Myocyte (in vitro differentiated cells): ENCODE results near the gene NOL8. TPM values are rescaled to one million over a fixed set of nuclear protein-coding genes. Genes with fewer than 3 reads are reported as not detected.

ENCODE experiments used
- DNase-seq: peaks from one replicate; pipeline ENCODE4 v3.0.0-alpha.2; 2012; ENCODE audit warnings: low read depth
- microRNA-seq: library from miRNA; unstranded; fragments of <30 nt; microRNA quantifications from one replicate; pipeline ENCODE4, GENCODE V29; 2016
- total RNA-seq: library from RNA; depleted of rRNA; stranded (reverse); fragments of >200 nt; gene quantifications from 2 replicates; pipeline ENCODE4 v1.2.3, GENCODE V29; 2014

Gene NOL8
- total RNA-seq, 1 donor from 2014 or later: 25.2 TPM

DNA sequence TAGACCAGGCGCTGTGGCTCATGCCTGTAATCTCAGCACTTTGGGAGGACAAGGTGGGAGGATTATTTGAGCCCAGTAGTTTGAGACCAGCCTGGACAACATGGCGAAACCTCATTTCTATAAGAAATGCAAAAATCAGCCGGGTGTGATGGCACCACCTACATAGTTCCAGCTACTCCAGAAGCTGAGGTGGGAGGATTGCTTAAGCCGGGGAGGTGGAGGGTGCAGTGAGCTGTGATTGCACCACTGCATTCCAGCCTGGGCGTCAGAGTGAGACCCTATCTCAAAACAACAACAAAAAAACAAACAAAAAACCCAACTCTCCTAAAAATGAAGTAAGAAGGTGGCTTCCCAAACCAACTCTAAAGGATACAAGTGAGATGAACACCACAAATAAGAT, 54.6 kb downstream of the NOL8 start:
- no peak for DNase-seq

DNA sequence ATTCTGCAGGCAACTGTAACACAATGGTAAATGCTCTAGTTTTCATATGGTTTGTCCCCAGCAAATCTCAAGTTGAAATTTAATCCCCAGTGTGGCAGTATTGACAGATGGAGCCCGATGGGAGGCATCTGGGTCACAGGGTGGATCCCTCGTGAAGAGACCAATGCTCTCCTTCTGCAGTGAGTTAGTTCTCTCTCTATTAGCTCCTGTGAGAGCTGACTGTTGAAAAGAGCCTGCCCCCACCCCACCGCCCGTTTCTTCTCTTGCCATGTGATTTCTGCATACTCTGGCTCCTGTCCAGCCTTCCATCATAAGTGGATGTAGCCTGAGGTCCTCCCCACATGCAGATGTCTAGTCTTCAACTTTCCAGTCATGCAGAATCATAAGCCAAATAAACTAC, 58.7 kb downstream of the NOL8 start:
- DNase-seq: no peak

DNA sequence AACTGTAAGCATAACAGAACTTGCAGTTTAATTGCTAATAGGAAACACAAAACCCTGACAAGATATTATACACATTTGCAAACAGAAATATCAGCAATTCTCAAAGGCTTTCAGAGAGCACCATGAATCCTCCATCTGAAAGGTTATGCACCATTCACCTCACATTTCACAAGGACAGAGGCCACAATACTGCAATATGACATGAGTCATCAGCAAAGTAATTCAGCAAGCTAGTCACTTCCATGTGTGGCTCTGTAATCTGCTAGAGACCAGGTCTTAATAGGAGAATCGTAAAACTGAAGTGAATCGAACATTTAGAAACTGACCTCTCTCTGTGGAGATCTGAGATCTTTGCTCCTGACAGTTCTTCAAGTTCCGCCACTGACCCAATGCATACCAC, 60.0 kb downstream of the NOL8 start:
- no peak for DNase-seq

DNA sequence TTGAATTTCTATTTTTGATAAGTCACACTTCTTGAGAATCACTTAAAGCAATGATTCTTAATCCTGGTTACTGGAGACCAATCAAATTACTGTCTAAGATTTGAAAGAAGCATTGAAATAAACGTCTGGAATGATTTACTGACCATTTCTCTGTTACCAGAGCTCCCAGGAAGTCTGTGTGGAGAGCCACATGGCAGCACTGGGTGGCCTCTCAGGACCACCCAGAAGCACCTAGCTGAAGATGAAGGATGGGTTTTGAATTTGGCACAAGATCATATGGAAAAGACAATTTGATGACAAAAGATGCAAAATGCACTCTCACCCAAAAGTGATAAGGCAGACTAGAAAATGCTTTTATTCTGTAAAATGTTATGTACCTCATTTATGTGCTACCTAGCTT, 62.0 kb downstream of the NOL8 start:
- DNase-seq: no peak

DNA sequence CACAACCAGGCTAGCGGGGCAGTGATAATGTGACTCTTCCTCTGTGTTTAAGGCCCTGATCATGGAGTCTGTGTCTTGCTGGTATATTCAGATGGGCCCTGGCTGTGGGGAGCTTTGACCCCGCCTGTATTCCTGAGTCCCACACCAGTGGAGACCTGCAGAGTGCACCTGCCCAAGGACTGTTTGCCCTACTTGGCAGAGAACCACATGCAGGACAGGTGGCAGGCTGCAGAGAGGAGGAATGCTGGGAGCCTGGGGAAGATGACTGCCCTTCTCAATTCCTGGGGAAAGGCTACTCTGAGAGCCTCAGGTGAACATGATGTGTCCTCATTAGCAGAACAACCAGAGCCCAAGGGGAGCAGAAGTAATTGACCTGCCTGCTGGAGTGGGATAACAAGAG, 67.8 kb downstream of the NOL8 start:
- DNase-seq: no peak

DNA sequence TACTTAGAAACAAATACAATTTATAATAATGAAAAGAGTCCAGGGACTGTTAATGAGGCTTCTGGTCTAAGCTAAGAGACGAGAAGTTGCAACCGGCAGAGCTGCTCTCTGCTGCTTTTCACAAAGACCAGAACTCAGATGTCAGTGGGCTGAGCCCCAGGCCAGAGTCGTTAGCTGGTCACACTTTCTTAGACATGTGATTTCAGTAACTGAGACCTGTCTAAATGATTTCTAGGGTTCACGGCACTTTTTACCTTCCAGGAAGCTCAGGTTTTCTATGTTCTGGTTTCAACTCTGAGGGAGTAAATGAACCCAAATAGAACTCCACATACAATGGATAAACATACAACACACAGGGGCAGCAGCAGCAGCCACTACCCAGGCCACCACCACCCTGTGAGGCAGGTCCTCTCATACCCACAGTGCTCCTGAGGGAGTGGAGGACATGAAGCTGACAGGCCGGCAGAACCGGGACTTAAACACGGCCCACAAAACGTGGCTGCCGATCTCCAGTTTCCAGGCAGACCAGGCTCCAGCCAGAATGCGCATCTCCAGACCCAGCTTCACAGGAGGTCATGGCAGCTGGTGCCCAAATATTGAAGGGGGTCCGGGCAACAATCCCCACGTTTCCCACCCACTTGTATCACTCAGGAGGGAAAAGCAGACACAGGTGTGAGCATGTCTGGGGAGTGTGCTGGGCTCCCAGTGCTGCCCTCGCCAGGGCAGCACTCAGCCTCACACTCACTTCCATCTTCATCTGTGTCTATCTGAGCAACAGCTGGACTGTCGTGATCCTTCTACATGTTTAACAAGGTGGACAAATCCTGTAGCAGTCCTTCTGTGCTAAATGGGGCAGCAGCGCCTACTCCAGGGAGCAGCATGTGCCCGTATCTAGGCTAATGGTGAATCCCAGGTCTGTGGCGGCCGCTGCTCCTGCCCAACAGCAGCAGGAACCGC, 70.5 kb downstream of the NOL8 start:
- no peak for DNase-seq

DNA sequence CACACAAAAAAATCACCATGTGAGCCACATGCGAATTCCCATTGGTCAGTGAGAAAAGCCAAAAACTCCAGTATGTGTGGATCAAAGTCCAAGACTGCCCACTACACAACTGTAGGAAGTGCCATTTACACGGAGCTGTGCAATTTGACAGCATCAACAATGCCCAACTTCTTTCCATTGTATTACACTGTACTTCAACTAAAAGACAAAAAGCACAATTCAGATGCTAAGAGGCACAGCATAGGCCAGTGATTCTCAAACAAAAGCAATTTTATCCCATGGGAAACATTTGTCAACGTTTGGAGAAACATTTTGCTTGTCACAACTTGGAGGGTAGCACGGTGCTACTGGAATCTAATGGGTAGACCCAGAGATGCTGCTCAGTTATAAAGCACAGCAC, 71.5 kb downstream of the NOL8 start:
- DNase-seq: no peak

DNA sequence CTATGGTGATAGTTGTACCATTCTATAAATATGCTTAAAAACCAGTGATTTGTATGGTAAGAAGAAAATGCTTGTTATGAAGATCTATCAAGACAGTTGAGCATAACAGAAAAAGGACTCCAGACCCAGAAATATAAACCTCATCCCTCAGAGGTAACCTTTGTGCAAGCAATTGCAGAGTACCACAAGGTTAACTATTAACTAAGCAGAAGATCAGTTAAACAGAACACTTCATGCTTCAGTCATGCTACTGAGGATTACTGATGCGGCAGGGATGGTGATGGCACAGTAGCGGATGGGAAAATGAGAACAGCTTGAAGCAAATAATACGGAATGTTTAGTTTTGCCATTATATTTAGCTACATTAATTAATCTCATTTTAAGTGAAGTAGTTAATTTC, 77.2 kb downstream of the NOL8 start:
- DNase-seq: no peak

Small RNAs within 50 kb of the gene (microRNA-seq; reads per million reads assigned to microRNA genes)
- 0.81 reads per million for gene MIR3651

Other genes starting within 250 kb of the NOL8 start
- gene SPTLC1, start 209.9 kb downstream of the NOL8 start, total RNA-seq: 60.3 and 66.4 TPM in 2 replicates
- gene IARS1, start 31.7 kb downstream of the NOL8 start, total RNA-seq: 234 and 238 TPM in 2 replicates
- gene CENPP, start 603 bp upstream of the NOL8 start, total RNA-seq: 8.4 and 13.1 TPM in 2 replicates
- not detected in 2 replicates for gene OGN, start 79.2 kb upstream of the NOL8 start, total RNA-seq
- not detected in 2 replicates for gene OMD, start 99.1 kb upstream of the NOL8 start, total RNA-seq
- gene ASPN, start 157.2 kb upstream of the NOL8 start, total RNA-seq: 0.19 TPM in 1 of 2 replicates, not detected in the other
- gene ECM2, start 210.6 kb upstream of the NOL8 start, total RNA-seq: 11.2 and 11.8 TPM in 2 replicates